ENCODE measurements around the gene ABLIM2.

- TF ChIP-seq, protein P1, sequence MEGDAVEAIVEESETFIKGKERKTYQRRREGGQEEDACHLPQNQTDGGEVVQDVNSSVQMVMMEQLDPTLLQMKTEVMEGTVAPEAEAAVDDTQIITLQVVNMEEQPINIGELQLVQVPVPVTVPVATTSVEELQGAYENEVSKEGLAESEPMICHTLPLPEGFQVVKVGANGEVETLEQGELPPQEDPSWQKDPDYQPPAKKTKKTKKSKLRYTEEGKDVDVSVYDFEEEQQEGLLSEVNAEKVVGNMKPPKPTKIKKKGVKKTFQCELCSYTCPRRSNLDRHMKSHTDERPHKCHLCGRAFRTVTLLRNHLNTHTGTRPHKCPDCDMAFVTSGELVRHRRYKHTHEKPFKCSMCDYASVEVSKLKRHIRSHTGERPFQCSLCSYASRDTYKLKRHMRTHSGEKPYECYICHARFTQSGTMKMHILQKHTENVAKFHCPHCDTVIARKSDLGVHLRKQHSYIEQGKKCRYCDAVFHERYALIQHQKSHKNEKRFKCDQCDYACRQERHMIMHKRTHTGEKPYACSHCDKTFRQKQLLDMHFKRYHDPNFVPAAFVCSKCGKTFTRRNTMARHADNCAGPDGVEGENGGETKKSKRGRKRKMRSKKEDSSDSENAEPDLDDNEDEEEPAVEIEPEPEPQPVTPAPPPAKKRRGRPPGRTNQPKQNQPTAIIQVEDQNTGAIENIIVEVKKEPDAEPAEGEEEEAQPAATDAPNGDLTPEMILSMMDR (IDR thresholded peaks at IDR 0.05), result no peak
- TF ChIP-seq ESRRA (IDR thresholded peaks at IDR 0.05; ENCODE audit: borderline replicate concordance, low read length), result no peak
- no peak for TF ChIP-seq SREBF2 (IDR thresholded peaks at IDR 0.05)
- no peak for TF ChIP-seq BHLHE40 (IDR thresholded peaks at IDR 0.05; ENCODE audit: low read depth, low read length)
Observed at GRCh38 chr4:8185930-8186329, 27.3 kb upstream of the ABLIM2 start.
